Fibroblast of villous mesenchyme (primary cell): ENCODE results near the gene YEATS2. TPM values are rescaled to one million over a fixed set of nuclear protein-coding genes. Genes with fewer than 3 reads are reported as not detected.

Source experiments
- DNase-seq: peaks from one replicate; pipeline ENCODE4 v3.0.0-alpha.2; 2010; ENCODE audit warnings: low read depth
- H3K4me3 ChIP-seq: 2 replicates; pipeline ENCODE4 v1.5.1; 2011; ENCODE audit warnings: low read depth, mild to moderate bottlenecking, low read length
- total RNA-seq: library from RNA; depleted of rRNA; stranded (reverse); fragments of >200 nt; gene quantifications from 2 replicates; pipeline ENCODE4 v1.2.3, GENCODE V29; 2012
- TF ChIP-seq, protein P1 (sequence below): IDR thresholded peaks from 2 replicates; pipeline ENCODE4 v1.5.1; 2012; ENCODE audit warnings: low read depth, mild to moderate bottlenecking, low read length; ENCODE audit not compliant: insufficient read depth

The YEATS2 gene
- total RNA-seq, 1 donor = 57.0 TPM

DNA sequence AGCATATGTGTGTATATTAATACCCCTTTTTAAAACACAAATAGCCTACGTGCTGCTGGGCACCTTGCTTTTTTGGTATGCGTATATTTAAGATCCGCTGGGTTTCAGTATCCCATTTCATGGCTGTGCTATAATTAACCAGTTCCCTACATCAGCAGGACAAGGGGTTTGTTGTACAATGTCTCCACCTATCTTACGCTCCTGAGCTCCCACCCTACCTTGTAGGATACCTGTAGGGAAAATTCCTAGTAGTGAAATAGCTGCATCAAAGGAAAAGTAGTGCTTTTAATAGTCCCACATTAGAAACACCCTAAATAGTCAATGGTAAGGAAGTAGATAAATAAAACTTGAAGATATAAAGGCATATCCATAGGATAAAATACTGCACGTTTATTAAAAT is 126.4 kb downstream of the YEATS2 start:
- TF ChIP-seq, protein P1, sequence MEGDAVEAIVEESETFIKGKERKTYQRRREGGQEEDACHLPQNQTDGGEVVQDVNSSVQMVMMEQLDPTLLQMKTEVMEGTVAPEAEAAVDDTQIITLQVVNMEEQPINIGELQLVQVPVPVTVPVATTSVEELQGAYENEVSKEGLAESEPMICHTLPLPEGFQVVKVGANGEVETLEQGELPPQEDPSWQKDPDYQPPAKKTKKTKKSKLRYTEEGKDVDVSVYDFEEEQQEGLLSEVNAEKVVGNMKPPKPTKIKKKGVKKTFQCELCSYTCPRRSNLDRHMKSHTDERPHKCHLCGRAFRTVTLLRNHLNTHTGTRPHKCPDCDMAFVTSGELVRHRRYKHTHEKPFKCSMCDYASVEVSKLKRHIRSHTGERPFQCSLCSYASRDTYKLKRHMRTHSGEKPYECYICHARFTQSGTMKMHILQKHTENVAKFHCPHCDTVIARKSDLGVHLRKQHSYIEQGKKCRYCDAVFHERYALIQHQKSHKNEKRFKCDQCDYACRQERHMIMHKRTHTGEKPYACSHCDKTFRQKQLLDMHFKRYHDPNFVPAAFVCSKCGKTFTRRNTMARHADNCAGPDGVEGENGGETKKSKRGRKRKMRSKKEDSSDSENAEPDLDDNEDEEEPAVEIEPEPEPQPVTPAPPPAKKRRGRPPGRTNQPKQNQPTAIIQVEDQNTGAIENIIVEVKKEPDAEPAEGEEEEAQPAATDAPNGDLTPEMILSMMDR = no peak
- DNase-seq = no peak
- no peak overlapping the region for H3K4me3 ChIP-seq

- DNase-seq = peak; percentile 16
- H3K4me3 ChIP-seq = peak overlapping the region; percentile 72
Measured at GRCh38 chr3:183824761-183825455, 127.3 kb downstream of the YEATS2 start.

GRCh38 chr3:183825456-183826161 is 128.0 kb downstream of the YEATS2 start, which contains the start of gene MAP6D1:
TSS of gene MAP6D1 (minus strand) at chr3:183825577. CDS start at chr3:183825547, 30 bp downstream.
- H3K4me3 ChIP-seq = peak within 1 kb of the TSS; percentile 72
- TF ChIP-seq, protein P1 = peak; percentile 47
- peak; percentile 58 for DNase-seq

More at GRCh38 chr3:183824761-183825455, 127.3 kb downstream of the YEATS2 start:
- TF ChIP-seq, protein P1 = no peak

DNA sequence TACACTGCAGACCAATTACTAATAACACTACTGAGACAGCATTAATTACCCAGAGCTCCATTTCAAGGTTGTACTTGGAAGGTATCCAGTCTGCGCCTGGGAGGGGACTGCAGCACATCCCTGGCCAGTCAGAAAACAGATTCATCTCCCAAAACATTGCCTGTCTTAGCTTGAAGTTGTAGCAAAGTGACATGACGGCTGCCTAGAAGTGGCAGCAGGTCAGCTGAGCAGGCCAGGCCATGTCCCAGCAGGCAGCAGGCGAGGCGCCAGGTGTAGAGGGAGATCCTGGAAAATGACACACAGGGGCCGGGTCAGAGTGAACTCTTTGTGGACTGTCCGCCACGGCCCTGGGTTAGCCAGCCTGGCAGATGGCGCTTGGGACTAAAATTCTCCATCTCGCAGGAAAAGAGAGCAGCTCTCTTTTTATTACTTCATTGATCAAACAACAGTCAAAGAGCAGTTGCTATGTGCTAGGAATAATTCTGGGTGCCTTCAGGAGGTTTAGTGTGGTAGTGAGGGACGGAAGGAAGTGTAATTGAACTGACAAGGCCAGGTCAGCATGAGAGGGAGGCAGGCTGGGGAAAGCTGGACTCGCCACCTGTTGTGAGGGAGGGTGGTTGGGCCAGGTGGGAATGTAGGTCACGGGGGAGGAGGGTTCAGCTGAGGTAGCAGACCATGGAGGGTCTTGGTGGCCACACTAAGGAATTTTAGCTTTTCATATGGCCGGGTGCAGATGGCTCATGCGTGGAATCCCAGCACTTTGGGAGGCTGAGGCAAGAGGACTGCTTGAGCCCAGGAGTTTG is 129.1 kb downstream of the YEATS2 start:
- H3K4me3 ChIP-seq = no peak overlapping the region
- TF ChIP-seq, protein P1 = no peak
- no peak for DNase-seq

DNA sequence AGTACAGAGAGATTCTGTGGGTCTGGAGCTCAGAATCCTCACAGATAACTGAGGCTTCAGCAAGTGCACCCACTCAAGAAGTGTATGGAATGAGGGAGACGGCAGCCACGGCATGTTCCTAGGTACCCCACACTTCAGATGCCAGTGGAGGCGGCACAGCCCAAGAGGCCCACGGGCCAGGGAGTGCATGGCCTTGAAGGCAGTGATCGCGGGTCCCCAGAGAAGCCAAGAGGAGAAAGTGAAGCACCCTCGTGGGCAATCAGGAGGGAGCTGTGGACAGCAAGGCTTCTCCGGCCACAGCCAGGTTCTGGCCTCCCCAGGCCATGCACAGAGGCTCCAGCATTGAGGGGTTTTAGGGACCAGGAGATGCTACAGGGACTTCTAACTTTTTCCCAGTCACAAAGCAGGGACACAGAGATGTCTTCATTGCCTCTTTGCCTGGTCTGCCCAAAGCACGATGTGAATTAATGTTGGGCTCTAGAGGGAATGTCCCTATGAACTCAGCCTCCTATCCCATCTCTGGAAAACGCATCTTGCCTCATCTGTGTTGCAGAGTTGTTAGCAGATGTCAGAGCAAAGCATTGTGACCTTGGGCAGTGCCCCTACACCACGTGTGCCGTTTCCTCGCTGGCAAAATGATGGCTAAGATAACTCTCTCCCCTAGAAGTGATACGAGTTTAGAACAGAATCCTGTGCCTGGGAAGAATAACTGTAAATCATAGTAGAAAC is 130.4 kb downstream of the YEATS2 start:
- DNase-seq = no peak
- TF ChIP-seq, protein P1 = no peak
- H3K4me3 ChIP-seq = no peak overlapping the region

DNA sequence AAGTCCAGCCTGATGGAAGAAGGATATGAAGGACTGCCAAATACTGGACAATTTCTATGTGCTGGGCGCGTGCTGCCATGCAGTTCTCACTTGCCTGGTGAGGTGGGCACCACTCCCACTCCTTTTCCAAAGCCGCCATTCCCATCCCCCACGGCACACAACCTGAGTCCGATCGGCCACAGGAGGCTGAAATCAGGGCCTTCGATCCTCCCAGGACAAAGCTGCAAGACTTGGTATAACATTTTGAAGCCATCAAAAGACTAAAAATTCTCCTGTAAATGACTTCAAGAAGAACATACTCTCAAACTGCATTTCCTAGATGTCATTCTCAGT is 130.9 kb downstream of the YEATS2 start:
- H3K4me3 ChIP-seq = no peak overlapping the region
- DNase-seq = no peak
- TF ChIP-seq, protein P1 = no peak
